ENCODE measurements around the gene CAMK4. TPM values are rescaled to one million over a fixed set of nuclear protein-coding genes. Genes with fewer than 3 reads are reported as not detected.

Gene CAMK4
- total and polyA plus RNA-seq, 8 donors = 0.45 to 25.1 (median 3.8) TPM

- 68 to 81% (median 74%) methylated on average over 1 of the region's 1 CpG for WGBS, 5 donors
- Histone ChIP-seq H3K4me1 (no peaks in the 10 kb centered on the region), H3K27ac (no peak overlapping the region), H3K27me3 (no peaks in the 10 kb centered on the region), H3K4me3 (no peak overlapping the region), H3K9me3 (no peaks in the 10 kb centered on the region), H3K36me3 (no peaks in the 10 kb centered on the region)
- no peak for TF ChIP-seq POLR2A (IDR thresholded peaks at IDR 0.05)
- no peak for TF ChIP-seq POLR2AphosphoS5 (IDR thresholded peaks at IDR 0.05)
- TF ChIP-seq CTCF (IDR thresholded peaks at IDR 0.05) = no peak
- TF ChIP-seq EP300 (IDR thresholded peaks at IDR 0.05) = no peak
- DNase-seq = no peak
- intact Hi-C loops (cut with DNase I; ENCODE audit: low total_unique reads) = no loop called here
Observed at GRCh38 chr5:111537141-111538024, 313.2 kb downstream of the CAMK4 start.

Other genes starting within 250 kb of the CAMK4 start
- 10 to 100 TPM in 1 of 5 donors, 1 to 10 TPM in 1, under 1 TPM in 1, not detected in 2; 0.37 to 18.1 (median 2.6) TPM for gene TSLP, start 152.7 kb upstream of the CAMK4 start, total RNA-seq
- 1 to 10 TPM in 2 of 3 donors, under 1 TPM in 1; 0.50 to 4.2 (median 3.5) TPM for gene TSLP, start 152.7 kb upstream of the CAMK4 start, polyA plus RNA-seq
- gene WDR36, start 132.0 kb upstream of the CAMK4 start, total RNA-seq = 10 to 100 TPM in 3 of 5 donors, 1 to 10 TPM in 2; 5.5 to 50.7 (median 13.4) TPM
- 1 to 10 TPM; 4.0 to 6.4 (median 4.3) TPM for gene WDR36, start 132.0 kb upstream of the CAMK4 start, polyA plus RNA-seq